Activated CD4-positive, alpha-beta T cell treated with anti-CD3 and anti-CD28 coated beads, Interleukin-2, amount 50 U/mL, for 24 hours (primary cell): Measurements from ENCODE around the gene HOMER2.
"Not testable (repeated sequence)": the region's sequence is repeated elsewhere in the genome, so short reads cannot be mapped to it uniquely, and the experiment has no call there.

Experiments used
- DNase-seq, 2 donors: peaks; one replicate each; pipeline ENCODE4 v3.0.0-alpha.2; 2020; ENCODE audit warnings: low read depth in 1 of 2, low spot score in 1 of 2

Gene HOMER2

GRCh38 chr15:82966671-82967071 is 14.2 kb upstream of the HOMER2 start:
- no peak for DNase-seq

- no peak for DNase-seq
These were observed 12.4 kb upstream of the HOMER2 start for GRCh38 chr15:82964890-82965289.

- DNase-seq: no peak
These were observed 11.2 kb upstream of the HOMER2 start for GRCh38 chr15:82963471-82964341.

GRCh38 chr15:82960766-82961165 is 8.2 kb upstream of the HOMER2 start:
- no peak for DNase-seq

GRCh38 chr15:82959423-82959822 is 6.9 kb upstream of the HOMER2 start:
- no peak for DNase-seq

GRCh38 chr15:82958638-82959037 is 6.1 kb upstream of the HOMER2 start:
- no peak for DNase-seq

- no peak for DNase-seq
These were observed 905 bp downstream of the HOMER2 start for GRCh38 chr15:82951472-82952157.

- no peak for DNase-seq
These were observed 1.7 kb downstream of the HOMER2 start for GRCh38 chr15:82950746-82951370.

GRCh38 chr15:82950295-82950694 is 2.2 kb downstream of the HOMER2 start:
- no peak for DNase-seq

- DNase-seq: no peak
These were observed 6.3 kb downstream of the HOMER2 start for GRCh38 chr15:82946155-82946701.

- DNase-seq: no peak
These were observed 7.2 kb downstream of the HOMER2 start for GRCh38 chr15:82945326-82945725.

GRCh38 chr15:82944821-82945220 is 7.7 kb downstream of the HOMER2 start:
- DNase-seq: no peak

- DNase-seq: no peak
These were observed 8.5 kb downstream of the HOMER2 start for GRCh38 chr15:82944056-82944455.

GRCh38 chr15:82943176-82943575 is 9.3 kb downstream of the HOMER2 start:
- DNase-seq: no peak

- DNase-seq: no peak
These were observed 9.8 kb downstream of the HOMER2 start for GRCh38 chr15:82942691-82943090.

- not testable (repeated sequence) for DNase-seq
These were observed 12.8 kb downstream of the HOMER2 start for GRCh38 chr15:82939678-82940077.

GRCh38 chr15:82937712-82938058 is 14.8 kb downstream of the HOMER2 start:
- no peak for DNase-seq

- DNase-seq: no peak
These were observed 15.4 kb downstream of the HOMER2 start for GRCh38 chr15:82936966-82937711.

GRCh38 chr15:82935382-82935781 is 17.1 kb downstream of the HOMER2 start:
- no peak for DNase-seq

- no peak for DNase-seq
These were observed 18.2 kb downstream of the HOMER2 start for GRCh38 chr15:82934100-82934880.
